Panc1 (cell line): Measurements from ENCODE around the gene NMB. TPM values are rescaled to one million over a fixed set of nuclear protein-coding genes. Genes with fewer than 3 reads are reported as not detected.

Experiments used
- ATAC-seq: fragments of 200-7000 bp; cut with Tn5 transposase; 2 replicates; pipeline ENCODE4 v1.9.1; 2020; ENCODE audit warnings: mild to moderate bottlenecking, moderate library complexity
- BruUV-seq: library from RNA; stranded (reverse); fragments of 400-500 nt; replicated peaks from 2 replicates; lab custom pipeline; 2021; lab: Mats Ljungman, UMichigan
- CTCF ChIA-PET: fragments of 300-600 bp; sonication (Branson Sonifier 250); formaldehyde crosslinking; loops from one replicate; lab custom pipeline; 2022; ENCODE audit warnings: antibody characterized with exemption; lab: Charles Lee
- POLR2A ChIA-PET: fragments of 300-600 bp; sonication (Branson Sonifier 250); formaldehyde crosslinking; loops from one replicate; lab custom pipeline; 2022; ENCODE audit warnings: antibody characterized with exemption; lab: Charles Lee
- DNase-seq: peaks from one replicate; pipeline ENCODE4 v3.0.0-alpha.2; 2010; ENCODE audit warnings: low read depth, low spot score
- H3K27ac ChIP-seq: 2 replicates; pipeline ENCODE4 v1.5.1; 2011; ENCODE audit warnings: mild to moderate bottlenecking, low read length, inconsistent platforms
- H3K27me3 ChIP-seq: fragments of 200-500 bp; sonication (Bioruptor generic); 2 replicates; pipeline ENCODE4 v1.6.0; 2014; ENCODE audit warnings: low read length, inconsistent platforms; ENCODE audit not compliant: control insufficient read depth, insufficient read depth
- H3K36me3 ChIP-seq: fragments of 200-500 bp; sonication (Bioruptor generic); 2 replicates; pipeline ENCODE4 v1.5.1; 2014; ENCODE audit warnings: inconsistent platforms, mild to moderate bottlenecking, low read length, moderate library complexity; ENCODE audit not compliant: control insufficient read depth, insufficient read depth
- H3K4me1 ChIP-seq: 2 replicates; pipeline ENCODE4 v1.5.1; 2011; ENCODE audit warnings: inconsistent platforms, mild to moderate bottlenecking, low read length, moderate library complexity; ENCODE audit not compliant: control insufficient read depth, insufficient read depth
- H3K4me3 ChIP-seq, 2 experiments: 2 replicates each; pipeline ENCODE4 v1.5.1; 2011 to 2012; ENCODE audit warnings: low read depth in 2 of 2, low read length in 2 of 2, mild to moderate bottlenecking in 2 of 2, inconsistent platforms in 1 of 2, moderate library complexity in 1 of 2
- H3K9me3 ChIP-seq: fragments of 200-500 bp; sonication (Bioruptor generic); 2 replicates; pipeline ENCODE4 v1.5.1; 2014; ENCODE audit warnings: low read depth, mild to moderate bottlenecking, inconsistent platforms, low read length, moderate library complexity; ENCODE audit not compliant: control insufficient read depth, insufficient read depth
- CTCF ChIP-seq: fragments of 450-650 bp; IDR thresholded peaks from 2 replicates; pipeline ENCODE4 v1.5.1; 2017; ENCODE audit warnings: mild to moderate bottlenecking
- POLR2AphosphoS5 ChIP-seq: IDR thresholded peaks from 2 replicates; pipeline ENCODE4 v1.6.1; 2012; ENCODE audit warnings: mild to moderate bottlenecking, low read depth, low read length, moderate library complexity
- REST ChIP-seq, 2 experiments: IDR thresholded peaks; 2 replicates each; pipeline ENCODE4 v1.6.1; 2011 to 2012; ENCODE audit warnings: low read depth in 2 of 2, control low read depth in 1 of 2, low read length in 1 of 2, mild to moderate bottlenecking in 1 of 2, moderate library complexity in 1 of 2; ENCODE audit not compliant: insufficient read depth in 1 of 2
- SIN3A ChIP-seq: IDR thresholded peaks from 2 replicates; pipeline ENCODE4 v1.6.1; 2012; ENCODE audit warnings: low read depth, mild to moderate bottlenecking, low read length, moderate library complexity, borderline replicate concordance; ENCODE audit not compliant: insufficient read depth
- TCF7L2 ChIP-seq: IDR thresholded peaks from 2 replicates; pipeline ENCODE4 v1.6.1; 2011; ENCODE audit warnings: mild to moderate bottlenecking, low read depth, low read length, inconsistent platforms
- in situ Hi-C: cut with HindIII; loops from 2 replicates; pipeline ENCODE4 v1.10.0; 2016; ENCODE audit warnings: low sequenced_read_pairs, low pct_unique_long_range_greater_than_20kb
- intact Hi-C: fragments of 100-400 bp; cut with micrococcal nuclease; formaldehyde crosslinking; loops from one replicate; pipeline ENCODE4 v1.10.0; 2022; ENCODE audit not compliant: unreplicated experiment
- total RNA-seq: library from RNA; stranded (reverse); gene quantifications from one replicate; pipeline ENCODE4 v1.2.1, GENCODE V29; 2021; ENCODE audit not compliant: unreplicated experiment

The NMB gene
- total RNA-seq, 1 experiment from 2014 or later, result 9.5 TPM

- Histone ChIP-seq H3K36me3 (no peaks in the 10 kb centered on the region), H3K27me3 (no peaks in the 10 kb centered on the region), H3K4me3 (no peak overlapping the region), H3K27ac (no peak overlapping the region), H3K9me3 (no peaks in the 10 kb centered on the region), H3K4me1 (no peaks in the 10 kb centered on the region)
- ATAC-seq (peak; percentile 47; the same call in 1 of the 2 replicates), DNase-seq (no peak)
- ChIA-PET CTCF (no interaction called here), POLR2A (no interaction called here)
- no TSS peak for BruUV-seq
- in situ Hi-C loops, result no loop called here
- TF ChIP-seq SIN3A (no peak), CTCF (no peak), POLR2AphosphoS5 (no peak), TCF7L2 (no peak), REST (IDR thresholded peaks at IDR 0.05; ENCODE audit: insufficient read depth in 1 of 2, low read depth in 2 of 2, low read length in 1 of 2) (no peak)
- intact Hi-C loops, result no loop called here
Observed at GRCh38 chr15:84702961-84703482, 45.0 kb upstream of the NMB start.

GRCh38 chr15:84699538-84700191, 41.7 kb upstream of the NMB start:
- intact Hi-C loops (no loop called here), in situ Hi-C loops (no loop called here)
- TF ChIP-seq SIN3A (no peak), POLR2AphosphoS5 (no peak), CTCF (no peak)
- no peaks in the 10 kb centered on the region for H3K27me3 ChIP-seq
- H3K4me3 ChIP-seq, result no peak overlapping the region
- ChIA-PET POLR2A (interaction anchor here (0.7 kb wide), 1 partner anchor 39 kb away, joined by 3 read pairs; no protein-coding TSS in a partner anchor), CTCF (no interaction called here)
- ATAC-seq (no peak), DNase-seq (no peak)
- no peak overlapping the region for H3K27ac ChIP-seq
- H3K9me3 ChIP-seq, result no peaks in the 10 kb centered on the region
- no peaks in the 10 kb centered on the region for H3K36me3 ChIP-seq
- no peaks in the 10 kb centered on the region for H3K4me1 ChIP-seq
- BruUV-seq, result no TSS peak
